T-helper 1 cell treated with Interleukin-12 subunit alpha and Interleukin-12 subunit beta and Interleukin-4 antibody, amounts not matched to agents 30 ng/mL and 1 ng/mL, for 36 hours (primary cell): ENCODE data around the gene AFAP1. TPM values are rescaled to one million over a fixed set of nuclear protein-coding genes. Genes with fewer than 3 reads are reported as not detected.

Experiments used
- intact Hi-C: fragments of 100-400 bp; cut with micrococcal nuclease; formaldehyde crosslinking; loops from one replicate; pipeline ENCODE4 v1.15.1; 2024
- total RNA-seq: library from RNA; stranded (reverse); gene quantifications from 2 replicates; pipeline ENCODE4 v1.2.3, GENCODE V29; 2022

The AFAP1 gene
- total RNA-seq, 1 donor from 2014 or later = 5.9 TPM

DNA sequence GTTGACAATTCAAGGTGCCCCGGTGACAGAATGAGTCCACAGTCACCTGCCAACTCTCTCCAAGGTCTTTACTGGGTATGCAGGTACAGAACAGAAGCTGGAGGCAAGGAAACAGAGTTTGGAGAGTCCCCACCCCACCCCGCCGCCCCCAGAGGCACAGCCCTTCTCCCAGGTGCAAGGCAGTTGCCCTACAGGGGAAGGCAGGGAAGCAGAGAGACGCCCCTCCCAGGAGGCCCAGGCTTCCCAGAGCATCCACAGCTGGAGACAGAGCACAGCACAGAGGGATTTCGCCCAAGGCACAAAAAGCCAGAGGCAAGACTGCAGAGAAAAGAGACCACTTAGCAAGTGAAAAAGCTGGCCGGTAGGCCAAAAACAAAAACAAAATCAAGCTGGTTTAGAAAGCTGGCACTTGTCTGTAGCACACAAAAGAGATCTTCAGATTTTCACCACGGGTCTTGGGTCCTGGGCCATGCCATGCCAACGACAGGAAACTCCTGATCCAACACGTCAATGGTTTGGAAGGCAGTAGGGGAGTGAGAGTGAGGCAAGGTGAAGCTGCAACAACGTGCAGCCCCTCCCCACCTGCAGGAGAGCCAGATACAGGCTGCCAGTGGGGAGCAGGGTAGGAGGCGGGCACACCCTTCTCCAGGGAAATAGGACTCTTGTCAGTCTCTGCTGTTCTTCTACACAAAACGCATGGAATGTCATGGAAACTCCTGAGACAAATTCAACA lies 113.3 kb downstream of the AFAP1 start:
- intact Hi-C loops = no loop called here

DNA sequence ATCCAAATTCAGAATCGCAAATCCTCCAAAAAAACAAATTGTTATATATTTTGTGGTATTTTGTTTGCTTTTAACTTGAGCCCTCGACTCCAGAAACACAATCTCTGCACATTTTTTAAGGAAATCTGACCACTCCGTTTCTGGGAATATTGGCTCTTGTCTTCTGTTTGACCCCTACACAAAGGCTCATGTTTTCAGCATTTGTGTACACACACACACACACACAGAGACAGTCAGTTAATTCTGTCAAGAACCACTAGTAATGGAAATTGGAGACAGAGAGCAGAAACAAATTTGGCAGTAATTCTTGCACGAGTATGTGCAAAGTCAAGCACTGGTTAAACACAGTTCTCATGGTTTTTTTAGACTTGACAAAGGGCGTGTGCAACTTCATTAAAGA lies 115.4 kb downstream of the AFAP1 start:
- intact Hi-C loops = no loop called here

DNA sequence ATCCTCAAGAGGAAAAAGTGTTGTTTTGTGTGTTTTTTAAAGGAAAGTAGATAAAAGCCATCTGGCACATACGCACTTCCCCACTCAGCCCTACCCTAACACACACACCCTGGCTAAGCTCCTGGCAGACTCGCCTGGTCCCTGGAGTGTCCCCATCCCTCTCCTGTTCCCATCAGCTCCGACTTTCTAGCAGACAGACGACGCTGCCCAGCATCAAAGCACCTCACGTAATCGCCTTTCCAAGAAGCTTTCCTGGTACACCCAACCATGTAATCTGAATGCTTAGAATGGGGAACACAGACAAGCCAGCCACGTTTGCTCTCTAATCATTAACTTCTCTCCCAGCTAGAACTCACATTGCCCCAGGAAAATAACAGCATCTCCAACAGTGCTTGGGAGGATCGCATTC lies 116.2 kb downstream of the AFAP1 start:
- intact Hi-C loops = no loop called here

DNA sequence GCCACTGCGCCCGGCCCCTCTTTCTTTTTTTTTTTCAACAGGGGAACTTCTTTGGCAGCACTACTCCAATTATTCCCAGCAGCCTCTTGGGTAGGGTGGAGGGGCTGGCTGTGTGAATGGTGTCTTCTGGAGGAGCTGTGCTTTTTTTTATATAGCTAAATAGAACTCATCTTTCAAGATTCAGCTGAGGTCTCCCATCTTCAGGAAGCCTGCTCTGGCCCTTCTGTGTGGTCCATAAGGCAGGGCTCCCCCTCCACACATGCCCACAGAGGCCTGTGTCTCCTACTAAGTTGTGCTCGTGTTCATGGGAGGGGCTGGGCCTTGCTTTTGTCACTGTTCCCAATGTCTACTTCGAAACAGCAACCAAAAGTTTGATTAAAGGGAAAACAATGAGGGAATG lies 116.8 kb downstream of the AFAP1 start:
- intact Hi-C loops = no loop called here

DNA sequence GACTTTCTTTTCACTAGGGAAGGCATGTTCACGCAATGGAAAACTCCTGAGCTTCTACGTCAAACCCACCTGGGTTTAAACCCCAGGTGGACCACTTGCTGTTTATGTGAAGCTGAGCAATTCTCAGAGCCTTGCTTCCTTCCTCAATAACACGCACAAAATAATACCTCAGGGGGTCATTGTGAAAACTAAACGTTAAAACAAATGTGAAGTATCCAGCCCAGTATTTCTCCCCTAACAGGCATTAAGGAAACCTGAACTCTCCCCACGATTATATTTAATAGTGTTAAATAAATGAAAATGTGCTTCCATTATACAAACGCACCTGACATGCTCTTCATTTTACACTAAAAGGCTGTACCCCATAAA lies 117.5 kb downstream of the AFAP1 start:
- intact Hi-C loops = no loop called here

DNA sequence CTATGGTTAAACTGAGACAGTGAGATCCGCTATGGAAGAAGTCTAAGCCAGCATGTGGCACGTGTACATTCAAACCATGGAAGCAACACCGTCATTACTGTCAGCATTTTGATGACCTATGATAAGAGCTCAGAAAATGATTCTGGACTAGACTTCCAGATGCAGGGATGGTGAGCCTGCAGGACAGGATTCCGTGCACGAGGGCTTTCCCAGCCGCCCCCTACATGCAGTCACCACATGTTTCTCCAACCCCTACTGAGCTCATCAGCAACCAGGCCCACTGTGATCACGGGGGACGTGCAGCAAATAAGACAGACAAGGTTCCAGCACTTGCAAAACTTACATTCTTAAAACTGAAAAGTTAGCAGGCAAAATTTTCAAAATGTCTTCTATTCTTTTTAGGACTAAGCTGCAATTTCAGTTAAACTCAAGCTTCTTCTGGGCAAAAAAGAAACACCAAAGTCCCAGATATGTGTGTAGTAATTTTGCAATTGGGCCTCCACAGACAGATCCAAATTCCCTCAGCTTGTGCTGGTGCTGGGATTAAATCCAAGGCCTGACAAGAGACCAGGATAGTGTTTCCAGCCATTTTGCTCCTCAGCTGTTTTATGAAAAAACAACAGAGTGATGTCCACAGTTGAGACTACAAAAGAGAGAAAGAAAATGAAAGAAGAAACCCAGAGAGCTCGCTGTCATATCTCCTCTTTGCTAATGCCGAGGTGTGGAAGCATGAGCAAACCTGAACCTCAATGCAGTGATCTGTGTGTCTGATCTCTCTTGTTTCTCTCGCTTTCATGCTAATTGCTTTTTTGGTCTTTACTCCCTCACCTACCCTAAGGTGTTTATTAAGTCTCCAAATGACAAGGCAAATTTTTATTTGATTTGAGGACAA lies 118.2 kb downstream of the AFAP1 start:
- intact Hi-C loops = no loop called here

DNA sequence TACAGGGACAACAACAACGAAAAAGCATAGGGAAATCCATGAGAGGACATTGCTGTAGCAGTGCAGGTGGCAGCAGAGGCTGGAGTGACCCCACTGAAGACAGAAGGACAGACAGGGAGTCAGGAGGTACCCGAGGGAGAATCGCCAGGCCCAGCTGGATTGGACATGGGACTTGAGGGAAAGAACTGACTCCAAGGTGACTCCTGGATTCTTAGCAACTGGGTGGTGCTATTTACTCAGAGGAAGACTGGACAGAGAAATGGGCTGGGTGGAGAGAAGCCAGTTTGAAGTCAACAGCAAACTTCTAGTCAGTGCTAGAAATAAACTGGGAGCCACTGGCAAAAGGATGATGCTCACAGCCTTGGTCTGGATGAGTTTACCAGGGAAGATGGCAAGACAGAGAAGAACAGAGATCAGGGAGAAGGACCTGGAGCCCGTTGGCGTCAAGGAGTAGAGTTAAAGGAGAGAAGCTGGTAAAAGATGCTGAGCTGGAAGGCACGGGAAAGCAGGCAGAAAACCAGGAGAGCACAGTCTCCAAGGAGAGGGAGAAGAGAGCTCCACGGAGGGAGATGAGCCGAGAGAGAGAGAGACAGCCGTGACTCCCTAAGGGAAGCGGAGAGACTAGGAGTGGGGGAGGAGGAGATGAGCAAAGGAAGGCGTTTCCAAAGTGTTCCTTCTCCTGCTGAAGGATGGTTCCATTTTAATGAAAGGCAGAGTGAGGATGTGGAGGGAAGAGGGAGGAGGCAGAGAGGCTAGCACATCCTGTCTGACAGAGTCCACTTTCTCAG lies 119.4 kb downstream of the AFAP1 start:
- intact Hi-C loops = no loop called here

DNA sequence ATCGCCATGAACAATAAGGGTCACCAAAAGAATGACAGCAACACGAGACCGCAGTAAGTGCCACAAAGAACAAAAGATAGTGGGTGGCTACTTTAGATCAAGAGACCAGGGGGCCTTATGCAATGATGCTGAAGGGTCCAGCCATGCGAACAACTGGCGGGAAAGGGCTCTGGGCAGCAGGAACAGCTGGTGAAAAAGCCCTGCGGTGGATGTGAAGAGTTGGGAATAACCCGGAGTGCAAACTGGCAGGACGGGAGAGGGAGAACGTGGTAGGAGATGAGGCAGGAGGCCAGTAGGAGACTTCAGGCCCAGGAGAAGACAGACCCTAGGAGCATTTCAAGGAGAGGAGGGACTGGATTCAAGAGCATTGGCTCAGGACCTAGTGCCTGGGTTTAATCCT lies 120.2 kb downstream of the AFAP1 start:
- intact Hi-C loops = no loop called here

DNA sequence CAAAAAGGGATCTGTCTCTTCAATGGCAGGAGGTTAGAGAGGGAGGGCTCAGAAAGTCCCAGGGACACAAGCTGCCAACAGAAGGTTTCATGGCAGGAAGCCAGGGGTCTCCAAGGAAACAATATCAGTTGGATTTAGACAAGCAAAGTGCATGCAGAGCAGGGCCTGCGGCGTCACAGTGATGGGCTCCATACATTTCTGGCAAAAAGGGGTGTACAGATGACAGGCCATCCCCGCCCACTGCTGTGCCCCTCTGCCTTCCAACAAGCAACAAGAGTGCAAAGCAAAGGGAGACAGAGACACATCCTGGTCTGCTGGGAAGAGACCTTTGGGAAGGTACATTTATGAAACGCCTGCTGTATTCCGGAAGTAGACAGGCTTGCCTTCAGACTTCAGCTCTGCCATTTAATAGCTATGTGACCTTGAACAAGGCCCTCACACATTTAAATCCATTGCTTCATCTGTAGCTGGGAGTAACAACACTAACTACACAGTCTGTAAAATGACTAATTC lies 121.2 kb downstream of the AFAP1 start:
- intact Hi-C loops = no loop called here

DNA sequence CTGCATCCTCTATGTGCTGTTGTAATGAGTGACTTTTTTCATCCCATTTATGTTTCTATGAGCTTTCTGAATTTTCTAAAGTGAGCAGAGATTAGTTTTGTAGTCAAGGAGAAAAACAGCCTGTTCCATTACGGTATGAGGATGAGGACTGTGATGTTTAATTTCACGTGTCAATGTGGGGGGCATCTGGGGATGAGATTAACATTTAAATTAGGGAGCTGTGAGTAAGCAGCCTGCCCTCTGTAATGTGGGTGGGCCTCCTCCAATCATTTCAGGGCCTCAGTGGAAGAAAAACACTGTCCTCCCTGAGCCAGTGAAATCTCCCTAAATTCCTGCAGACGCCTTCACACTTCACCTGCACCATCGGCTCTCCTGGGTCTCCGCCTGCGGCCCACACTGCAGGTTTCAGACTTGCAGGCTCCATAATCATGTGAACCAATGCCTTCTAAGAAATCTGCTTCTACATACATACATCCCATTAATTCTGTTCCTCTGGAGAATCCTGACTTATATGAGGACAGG lies 121.7 kb downstream of the AFAP1 start:
- intact Hi-C loops = no loop called here

DNA sequence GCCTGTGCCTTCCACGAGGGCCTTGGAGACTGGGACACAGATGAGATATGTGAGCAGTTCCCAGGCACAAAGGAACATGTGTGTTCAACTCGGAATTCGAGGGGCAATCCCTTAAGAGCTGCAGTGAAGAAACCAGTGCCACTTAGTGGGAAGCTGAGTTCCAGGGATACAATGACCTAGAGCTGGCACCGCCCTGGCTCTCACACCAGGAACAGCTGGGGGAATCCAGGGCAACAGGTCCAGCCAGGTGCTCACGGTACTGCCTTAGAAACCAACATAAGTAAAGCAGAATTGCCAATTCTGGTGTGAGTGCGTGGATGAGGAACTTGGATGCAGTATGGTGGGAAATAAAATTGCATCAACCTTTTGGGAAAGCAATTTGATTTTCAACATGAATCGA lies 122.9 kb downstream of the AFAP1 start:
- intact Hi-C loops = no loop called here

DNA sequence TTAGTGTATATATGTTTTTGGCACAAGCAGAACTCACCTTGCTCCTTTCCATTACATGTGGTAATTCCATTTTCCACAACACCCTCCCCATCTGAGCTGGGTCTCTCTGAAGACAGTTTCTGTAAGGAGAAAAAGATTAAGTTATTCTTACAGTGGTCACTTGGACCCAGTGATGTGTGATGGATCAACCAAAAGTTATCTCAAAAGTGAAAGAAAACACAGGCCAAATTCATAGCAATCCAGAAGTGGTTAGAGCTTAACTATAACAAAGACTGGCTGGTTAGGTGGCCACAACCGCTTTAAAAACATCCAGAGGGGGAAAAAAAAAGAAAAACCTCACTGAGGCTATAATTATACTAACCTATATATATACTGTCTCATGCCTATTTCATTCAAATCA lies 123.7 kb downstream of the AFAP1 start:
- intact Hi-C loops = no loop called here

DNA sequence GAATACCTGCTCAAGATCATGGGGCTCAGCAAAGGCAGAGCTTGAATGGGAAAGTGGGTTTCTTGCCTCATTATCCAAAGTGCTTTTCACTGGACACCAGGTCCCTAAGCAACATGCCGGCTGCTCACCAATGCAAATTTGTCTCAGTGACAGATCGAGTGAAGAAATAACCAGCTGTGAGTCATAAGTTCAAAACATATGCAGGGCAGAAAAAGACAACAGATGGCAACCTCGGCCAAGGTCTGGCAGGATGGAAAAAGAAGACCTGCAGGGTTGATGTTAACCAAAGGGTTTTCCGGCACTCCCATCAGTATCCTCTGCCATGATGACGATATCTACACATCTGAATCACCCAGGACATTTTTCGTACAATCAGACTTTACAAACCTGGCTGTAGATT lies 124.1 kb downstream of the AFAP1 start:
- intact Hi-C loops = no loop called here

DNA sequence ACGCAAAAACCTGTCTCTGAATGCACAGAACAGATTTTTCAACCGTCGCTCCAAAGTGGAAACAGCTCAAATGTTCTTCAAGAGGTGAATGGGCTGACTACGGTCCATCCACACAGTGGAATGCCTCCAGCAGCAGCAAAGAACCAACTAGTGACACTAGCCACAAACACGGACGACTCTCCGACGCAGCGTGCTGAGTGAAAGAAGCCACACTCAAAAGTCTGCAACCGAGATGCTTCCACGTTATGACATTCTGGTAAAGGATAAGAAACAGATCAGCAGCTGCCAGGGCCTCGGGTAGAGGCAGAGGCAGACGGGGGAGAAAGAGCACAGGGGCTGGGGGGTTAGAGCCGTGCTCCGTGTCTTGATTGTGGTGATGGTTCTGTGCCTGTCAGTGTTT lies 125.2 kb downstream of the AFAP1 start:
- intact Hi-C loops = no loop called here

DNA sequence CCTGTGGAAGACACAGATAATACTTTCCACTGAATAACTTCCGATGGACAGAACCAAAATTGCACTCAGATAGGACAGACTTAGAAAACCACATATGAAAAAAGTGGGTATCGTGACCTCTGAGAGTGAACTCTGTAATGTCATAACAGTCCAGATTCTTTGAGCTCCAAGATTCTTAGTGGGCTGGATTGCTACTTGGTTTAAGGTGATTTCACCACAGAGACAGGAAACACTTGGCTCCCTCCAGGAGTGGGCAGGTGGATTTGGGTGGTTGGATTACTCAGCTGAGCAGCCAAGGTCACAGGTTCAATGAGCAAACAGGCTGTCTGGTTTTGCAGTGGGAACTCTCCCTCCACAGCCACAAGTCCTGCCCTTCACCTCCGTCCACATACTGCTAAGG lies 126.0 kb downstream of the AFAP1 start:
- intact Hi-C loops = no loop called here

DNA sequence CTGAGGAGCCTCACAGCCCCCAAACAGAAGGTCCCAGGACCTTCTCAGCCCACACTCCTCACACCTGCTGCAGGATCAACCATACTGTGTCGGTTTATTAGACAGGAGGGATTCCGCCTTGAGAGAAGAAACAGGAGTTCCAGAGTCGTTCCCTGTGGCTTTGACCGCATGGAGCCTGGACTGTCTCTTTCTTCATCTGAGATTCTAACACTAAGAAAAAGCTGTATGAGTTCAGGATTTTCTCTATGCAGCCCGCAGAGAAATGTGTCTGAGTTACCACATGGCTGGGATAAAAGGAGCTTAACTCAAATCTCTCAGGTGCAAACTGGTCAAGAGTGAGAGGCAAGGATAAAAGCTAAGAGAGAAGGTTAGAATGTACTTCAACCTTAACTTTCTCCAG lies 126.7 kb downstream of the AFAP1 start:
- intact Hi-C loops = no loop called here

DNA sequence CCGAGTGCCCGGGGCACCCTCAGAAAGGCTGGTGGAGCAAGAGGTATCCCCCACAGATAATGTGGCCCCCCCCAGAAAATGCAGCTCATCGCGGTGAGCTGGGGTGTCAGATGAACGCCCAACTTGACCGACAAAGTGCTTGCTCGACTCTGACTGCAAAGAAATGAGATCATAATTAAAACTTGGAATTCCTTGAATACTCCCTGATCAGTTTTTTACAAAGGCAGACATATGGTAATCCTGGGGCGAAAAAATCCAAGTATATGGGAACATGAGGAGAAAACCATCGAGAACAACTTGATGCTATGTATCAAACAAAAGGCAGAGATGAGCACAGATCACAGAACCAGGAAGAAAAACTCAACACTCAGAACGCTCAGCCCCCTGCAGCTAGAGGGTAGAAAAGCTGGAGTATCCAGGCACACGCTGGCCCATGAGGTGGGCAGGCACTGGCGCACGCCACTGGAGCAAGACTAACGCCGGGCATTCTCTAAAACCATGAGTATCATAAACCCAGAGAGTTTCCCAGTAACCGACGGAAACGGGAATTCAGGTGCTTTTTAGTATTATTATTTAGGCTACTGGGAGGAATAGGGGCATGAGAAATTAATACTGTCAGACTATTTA lies 127.3 kb downstream of the AFAP1 start:
- intact Hi-C loops = no loop called here

DNA sequence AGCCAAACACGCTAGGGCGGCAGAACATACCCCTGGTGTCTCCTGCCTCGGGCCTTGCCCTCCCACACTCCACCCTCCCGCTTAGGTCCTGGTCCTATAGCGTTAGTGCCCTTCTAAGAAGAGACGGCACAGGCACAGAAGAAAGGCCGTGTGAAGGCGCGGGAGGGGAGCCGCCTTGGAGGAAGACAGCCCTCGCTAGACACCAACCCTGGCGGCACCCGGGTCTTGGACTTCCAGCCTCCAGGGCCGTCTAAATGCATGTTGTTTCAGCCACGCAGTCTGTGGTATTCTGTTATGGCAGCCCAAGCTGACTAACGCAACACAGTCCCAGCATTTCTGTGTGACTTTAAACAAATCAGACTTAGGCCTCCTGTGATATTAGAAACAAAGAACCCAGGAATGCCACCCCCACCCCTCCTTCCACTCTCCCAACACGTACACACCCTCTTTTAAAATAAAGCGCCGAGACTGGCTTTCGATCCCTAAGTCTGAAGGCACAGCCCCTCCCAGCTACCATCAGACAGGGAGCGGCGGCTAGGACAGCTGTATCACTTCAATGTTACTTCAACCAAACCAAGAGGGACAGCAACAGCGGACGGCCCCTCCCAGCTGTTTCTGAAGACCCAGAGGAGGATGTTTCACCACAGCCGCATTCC lies 128.0 kb downstream of the AFAP1 start:
- intact Hi-C loops = no loop called here

DNA sequence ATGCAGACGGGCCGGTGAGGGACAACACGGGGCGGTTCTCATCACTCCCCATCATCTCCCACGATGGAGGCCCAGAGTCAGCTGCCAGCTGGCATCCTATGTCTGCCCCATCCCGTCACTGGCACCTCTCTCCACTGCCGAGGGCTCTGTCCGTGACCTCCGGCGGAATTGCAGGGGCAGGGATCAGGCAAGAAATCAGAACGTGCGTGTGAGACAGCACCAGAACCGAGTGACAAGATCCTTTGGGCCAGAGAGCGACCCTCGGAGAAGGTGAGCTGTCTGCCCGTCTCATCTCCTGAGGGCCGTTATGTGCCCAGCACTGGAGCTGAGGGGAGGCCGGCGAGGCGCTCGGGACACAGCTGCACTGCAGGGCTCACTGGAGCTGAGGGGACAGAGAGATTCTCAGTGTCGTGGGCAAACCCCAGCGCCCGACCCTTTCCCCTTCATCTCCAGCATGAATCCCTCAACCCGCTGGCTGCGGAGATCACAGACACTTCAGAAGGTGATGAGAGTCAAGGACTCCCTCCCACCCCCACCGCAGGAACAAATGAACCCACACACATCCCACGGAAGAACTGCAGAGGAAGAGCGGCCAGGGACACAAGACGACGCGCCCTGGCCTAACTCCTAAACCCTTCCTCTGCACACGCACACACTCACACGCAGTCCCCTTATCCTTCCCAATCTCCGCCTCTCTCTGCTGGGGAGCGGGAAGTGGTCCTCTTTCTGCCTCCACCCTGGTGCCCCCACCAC lies 128.7 kb downstream of the AFAP1 start:
- intact Hi-C loops = no loop called here

DNA sequence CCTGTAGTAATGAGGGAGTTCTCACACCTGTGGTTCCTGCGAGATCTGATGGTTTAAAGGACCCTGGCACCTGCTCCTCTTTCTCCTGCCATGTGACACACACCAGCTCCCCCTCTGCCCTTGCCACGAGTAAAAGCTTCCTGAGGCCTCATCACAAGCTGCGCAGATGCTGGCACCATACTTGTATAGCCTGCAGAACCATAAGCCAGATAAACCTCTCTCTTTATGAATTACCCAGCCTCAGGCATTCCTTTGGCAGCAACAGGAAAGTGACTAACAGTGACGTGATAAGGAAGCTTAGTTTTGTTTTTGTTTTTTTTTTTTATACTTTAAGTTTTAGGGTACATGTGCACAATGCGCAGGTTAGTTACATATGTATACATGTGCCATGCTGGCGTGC lies 130.9 kb downstream of the AFAP1 start:
- intact Hi-C loops = no loop called here
